HG03439 (cell line): ENCODE results near the gene KPNA1.
"Not testable (repeated sequence)": the region's sequence is repeated elsewhere in the genome, so short reads cannot be mapped to it uniquely, and the experiment has no call there.

ENCODE experiments used
- ATAC-seq: cut with Tn5 transposase; IDR thresholded peaks from one replicate; pipeline ENCODE4 v1.9.1; 2021; ENCODE audit warnings: mild to moderate bottlenecking, moderate library complexity; ENCODE audit not compliant: unreplicated experiment

KPNA1 gene

DNA sequence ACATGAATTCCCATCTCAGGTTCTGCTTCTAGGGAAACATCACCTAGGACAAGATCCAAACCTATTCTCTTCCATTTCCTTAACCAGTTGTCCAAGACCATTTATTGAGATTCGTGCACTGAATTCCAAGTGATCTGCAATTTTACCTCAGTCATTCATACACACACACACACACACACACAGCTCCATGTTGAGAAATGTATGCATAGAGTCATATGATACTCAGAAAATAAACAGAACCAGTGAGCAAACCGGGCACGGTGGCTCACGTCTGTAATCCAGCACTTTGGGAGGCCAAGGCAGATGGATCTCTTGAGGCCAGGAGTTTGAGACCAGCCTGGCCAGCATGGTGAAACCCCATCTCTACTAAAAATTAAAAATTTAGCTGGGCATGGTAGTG is 6.1 kb upstream of the KPNA1 start:
- no peak for ATAC-seq

DNA sequence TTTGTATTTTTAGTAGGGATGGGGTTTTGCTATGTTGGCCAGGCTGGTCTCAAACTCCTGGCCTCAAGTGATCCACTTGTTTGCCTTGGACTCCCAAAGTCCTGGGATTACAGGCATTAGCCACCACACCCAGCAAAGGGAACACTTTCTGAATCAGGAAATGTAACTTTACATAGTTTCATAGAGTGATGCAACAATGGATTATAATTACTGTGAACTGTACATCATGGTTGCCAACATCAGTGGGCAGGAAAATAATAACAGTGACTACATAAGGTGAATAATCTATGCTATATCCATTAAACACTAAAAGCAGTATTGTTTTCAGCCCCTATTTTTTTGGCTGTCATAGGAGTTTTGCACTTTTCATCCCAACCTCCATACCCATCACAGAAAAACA is 5.0 kb upstream of the KPNA1 start:
- ATAC-seq = no peak

DNA sequence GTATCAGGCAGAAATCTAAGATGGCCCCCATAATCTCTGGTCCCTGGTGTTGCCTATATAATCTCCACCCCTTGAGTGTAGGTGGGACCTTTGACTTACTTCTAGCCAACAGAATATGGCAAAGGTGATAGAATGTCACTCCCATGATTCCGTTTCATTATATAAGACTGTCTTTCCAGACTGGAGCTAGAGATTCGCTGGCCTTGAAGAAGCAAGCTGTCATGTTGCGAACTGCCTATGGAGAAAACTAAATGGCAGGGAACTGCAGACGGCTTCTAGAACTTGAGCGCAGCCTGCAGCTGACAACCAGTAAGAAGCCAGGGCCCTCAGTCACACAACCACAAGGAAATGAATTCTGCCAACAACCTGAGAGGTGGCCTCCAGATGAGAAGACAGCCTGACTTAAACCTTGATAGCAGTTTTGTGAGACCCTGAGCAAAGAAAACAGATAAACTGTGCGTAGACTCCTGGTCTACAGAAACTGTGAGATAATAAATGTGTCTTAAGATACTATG is 2.2 kb upstream of the KPNA1 start:
- no peak for ATAC-seq

DNA sequence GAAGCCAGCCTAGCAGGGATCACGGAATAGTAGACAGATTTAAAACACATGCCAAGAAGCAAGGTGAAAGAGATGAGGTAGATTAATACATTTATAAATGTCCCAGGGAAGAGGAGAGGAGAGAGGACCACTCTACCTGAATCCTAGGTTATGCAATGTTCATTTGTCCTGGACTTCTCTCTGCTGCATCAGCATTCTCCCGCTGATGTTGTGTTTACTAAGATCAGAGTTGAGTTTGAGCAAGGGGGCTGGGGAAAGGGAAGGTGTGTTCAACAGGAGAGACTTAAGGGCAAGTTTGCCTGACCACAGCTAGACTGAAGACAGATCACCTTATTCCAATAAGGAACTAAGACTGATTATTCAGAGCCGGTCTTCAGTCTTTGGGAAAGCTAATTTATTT is 1.1 kb upstream of the KPNA1 start:
- no peak for ATAC-seq

DNA sequence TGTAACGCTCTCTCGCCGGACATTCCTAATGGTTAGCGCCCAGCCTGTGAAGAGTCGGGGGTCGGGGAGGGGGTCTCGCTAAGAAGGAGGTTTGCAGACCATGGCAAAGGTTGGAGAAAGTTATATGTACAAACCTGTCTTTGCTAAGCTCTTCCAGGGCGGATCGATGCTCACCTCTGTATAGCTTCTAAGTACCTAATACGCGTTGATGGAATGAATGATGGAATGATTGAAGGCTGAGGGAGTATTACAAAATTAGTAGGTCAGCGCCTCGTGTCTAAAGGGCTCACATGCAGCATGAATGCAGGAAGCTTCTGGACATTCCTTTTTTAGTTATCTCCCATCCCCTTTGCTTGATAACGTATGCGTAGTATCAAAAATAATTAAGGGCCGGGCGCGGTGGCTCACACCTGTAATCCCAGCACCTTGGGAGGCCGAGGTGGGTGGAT is 305 bp upstream of the KPNA1 start:
- ATAC-seq = no peak

DNA sequence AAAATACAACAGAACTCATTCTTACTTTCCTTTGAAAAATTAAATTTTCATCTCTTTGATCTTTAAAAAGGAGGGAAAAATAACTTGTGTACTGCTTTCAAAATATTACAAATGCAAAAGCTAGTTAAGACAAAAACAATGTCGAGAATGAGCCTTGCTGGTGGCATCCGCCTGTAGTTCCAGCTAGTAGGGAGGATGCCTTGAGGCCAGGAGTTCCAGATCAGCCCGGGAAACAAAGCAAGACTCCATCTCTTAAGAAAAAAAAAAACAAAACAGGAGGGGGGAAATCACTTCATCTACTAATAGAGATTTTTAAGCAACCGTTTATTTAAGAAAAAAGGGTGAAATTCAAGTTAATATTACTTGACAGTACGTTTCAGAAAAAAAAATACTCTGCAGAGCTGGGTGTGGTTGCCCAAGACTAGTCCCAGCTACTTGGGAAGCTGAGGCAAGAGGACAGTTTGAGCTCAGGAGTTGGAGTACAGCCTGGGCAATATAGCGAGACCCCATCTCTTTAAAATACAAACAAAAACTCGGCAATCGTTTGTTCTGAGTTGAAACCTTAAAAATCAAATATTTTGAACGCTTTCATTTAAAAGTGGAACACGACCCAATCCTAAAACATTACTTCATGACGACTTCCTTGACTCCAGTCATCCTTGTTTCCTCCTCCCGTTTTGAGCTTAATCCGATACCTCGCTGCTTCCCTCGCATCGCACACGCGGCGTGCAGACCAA is 1.2 kb downstream of the KPNA1 start:
- ATAC-seq = no peak

DNA sequence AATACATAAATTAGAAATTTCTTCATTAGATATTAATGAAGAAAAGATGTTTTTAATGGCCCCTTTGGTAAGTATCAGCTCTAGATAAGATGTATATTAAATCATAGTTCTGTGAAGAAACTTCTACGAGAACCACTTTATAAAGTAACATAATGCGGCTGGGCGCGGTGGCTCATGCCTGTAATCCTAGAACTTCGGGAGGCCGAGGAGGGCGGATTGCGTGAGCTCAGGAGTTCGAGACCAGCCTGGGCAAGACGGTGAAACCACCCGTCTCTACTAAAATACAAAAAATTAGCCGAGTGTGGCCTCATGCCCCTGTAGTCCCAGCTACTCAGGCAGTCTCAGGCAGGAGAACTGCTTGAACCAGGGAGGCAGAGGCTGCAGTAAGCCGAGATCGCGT is 2.5 kb downstream of the KPNA1 start:
- ATAC-seq = no peak

DNA sequence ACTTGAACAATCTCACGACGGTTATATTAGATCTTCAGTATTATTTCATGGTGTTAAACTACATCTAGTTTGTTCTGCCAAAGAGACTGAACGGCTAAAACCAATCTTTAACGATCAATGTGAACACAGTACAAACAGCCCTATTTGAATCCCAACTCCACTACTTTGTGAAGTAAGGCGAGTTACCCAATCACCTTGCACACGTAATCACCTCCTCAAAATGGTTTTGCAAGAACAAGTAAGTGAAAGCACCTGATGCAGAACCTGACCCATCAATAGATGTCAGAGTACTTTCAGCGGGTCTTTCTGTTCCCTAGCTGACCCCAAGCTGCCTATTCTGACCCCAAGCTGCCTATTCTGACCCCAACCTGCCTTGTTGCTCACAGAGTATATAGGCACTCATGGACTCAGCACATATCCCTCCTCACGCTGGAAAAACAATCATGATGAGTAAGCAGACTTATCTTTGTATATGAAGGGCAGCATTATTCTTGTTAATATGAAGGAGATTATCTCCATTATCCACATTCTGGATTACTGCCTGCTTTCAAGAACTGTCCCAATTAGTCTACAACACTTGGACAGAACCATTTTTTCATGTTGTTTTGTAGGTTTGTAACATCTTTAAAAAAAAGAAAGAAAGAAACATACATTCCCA is 3.7 kb downstream of the KPNA1 start:
- ATAC-seq = no peak

DNA sequence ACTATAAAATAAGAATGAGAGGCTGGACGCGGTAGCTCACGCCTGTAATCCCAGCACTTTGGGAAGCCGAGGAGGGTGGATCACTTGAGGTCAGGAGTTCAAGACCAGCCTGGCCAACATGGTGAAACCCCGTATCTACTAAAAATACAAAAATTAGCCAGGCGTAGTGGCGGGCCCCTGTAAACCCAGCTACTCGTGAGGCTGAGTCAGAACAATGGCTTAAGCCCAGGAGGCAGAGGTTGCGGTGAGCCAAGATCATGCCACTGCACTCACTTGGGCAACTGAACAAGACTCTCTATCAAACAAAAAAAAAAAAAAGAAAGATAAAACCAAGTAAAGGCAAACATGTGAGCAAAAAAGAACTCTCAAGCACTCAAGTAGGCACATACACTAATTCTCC is 5.8 kb downstream of the KPNA1 start:
- ATAC-seq = peak; percentile 57

DNA sequence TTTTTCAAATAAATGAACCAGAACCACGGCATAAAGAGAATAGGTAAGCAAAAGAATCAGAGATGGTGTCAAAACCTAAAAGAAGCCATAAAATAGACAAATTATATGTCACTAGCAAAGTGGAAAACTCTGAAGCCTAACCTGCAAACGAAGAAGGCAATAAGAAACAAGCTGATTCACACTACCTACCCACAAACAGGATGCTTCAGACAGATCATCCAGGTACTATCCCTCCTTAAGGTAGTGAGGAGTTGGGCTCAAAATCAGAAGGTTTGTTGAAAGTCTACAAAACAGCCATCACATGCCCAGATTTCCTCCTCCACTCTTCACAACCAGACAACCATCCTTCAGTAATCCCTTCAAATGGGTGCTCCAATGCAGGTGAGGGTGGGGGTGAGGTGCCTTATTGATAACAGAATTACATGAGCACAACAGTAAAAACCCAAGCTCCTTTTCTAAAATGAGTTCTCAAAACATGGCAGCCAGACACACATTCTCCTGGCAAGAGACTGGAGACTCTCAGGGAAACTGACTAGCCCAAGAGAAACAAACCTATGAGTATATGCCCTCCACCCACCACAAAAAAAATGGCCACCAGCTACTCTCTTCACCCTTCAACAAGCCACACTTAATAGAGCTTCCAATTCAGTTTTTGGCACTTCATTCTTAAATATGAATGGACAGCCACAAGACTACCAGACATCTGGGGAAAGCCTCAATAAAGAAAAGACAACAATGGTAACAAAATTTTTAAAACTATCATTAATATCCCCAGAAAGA is 6.4 kb downstream of the KPNA1 start:
- ATAC-seq = no peak

DNA sequence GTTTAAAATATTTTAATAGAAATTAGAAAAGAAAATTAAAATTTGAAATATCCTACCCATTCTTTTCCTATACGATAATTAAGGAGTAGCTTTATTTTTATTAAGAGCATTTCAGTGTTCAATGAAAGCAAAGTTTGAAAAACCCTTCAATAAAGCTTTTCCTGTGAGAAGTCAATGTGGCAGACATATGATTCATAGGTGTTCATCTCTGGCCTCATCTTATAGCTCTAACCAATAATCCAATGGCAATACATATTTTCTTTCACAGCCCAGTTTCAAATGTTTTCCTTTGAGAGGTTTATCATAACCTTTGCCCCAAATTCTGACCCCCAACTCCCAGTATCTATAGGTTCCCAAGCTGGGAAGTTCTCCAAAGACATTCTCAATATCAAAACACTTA is 8.3 kb downstream of the KPNA1 start:
- ATAC-seq = no peak

DNA sequence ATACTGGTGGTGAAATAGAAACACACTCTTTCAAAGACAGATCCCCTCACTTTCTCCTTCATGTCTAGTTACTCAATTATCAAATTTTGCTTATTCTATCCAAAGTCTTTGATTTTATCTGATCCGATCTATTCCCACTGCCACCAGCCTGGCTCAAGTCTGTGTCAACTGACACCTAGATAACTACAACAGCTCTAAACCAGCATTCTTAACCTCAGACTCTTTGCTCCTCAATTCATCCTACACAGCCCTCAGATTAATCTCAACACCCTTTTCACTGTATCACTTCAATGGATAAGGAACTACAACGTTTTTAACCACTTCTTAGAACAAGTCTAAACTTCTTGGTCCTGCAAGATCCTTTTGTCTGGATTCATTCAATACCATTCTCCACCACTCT is 9.1 kb downstream of the KPNA1 start:
- ATAC-seq = no peak

DNA sequence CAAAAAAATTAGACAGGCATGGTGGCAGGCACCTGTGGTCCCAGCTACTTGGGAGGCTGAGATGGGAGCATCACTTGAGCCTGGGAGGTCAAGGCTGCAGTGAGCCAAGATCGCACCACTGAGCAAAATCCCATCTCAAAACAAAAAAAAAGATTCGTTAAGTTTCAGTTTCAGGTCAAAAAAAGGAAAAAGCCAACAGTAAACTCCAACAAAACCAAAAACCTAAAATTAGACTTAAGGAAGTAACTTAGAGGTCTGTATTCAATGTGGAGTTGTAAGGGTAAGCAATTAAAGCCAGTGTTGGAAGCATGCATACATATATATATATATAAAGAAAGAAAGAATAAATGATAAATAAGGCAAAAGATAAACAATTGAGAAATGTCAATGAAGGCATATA is 11.8 kb downstream of the KPNA1 start:
- ATAC-seq = no peak

DNA sequence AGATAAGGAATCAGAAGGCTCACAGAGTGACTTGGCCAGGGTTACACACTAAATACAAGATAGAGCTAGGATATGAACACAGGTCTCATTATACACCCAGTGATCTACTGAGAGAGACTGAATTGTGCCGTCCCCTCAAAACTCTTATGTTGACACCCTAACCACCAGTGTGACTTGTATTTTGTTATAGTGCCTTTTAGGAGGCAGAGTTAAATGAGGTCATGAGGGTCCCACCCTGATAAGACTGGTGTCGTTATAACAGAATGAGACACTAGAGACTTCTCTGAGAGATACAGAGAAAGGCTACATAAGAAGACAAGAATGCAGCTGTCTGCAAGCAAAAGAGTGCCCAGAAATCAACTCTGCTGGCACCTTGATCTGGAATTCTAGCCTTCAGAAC is 12.6 kb downstream of the KPNA1 start:
- no peak for ATAC-seq

DNA sequence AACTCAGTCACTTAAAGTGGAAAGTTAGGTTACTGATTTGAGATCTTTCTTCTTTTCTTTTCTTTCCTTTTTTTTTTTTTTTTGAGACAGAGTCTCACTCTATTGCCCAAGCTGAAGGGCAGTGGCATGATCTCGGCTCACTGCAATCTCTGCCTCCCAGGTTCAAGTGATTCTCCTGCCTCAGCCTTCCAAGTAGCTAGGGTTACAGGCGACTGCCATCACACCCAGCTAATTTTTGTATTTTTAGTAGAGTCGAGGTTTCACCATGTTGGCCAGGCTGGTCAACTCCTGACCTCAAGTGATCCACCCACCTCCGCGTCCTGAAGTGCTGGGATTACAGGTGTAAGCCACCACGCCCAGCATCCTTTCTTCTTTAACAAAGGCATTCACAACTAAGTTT is 13.8 kb downstream of the KPNA1 start:
- not testable (repeated sequence) for ATAC-seq

DNA sequence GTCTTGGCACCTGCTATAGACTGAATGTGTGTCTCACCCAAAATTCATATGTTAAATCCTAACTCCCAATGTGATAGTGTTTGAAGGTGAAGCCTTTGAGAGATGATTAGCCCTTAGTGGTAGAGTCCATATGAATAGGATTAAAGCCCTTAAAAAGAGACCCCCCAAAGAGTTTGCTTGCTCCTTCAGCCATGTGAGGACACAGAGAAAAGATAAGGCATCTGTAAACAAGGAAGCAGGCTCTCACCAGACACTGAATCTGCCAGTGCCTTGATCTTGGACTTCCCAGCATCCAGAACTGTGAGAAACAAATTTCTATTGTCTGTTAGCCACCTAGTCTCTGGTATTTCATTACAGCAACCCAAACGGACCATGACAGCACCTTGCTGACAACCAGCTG is 16.6 kb downstream of the KPNA1 start:
- no peak for ATAC-seq

DNA sequence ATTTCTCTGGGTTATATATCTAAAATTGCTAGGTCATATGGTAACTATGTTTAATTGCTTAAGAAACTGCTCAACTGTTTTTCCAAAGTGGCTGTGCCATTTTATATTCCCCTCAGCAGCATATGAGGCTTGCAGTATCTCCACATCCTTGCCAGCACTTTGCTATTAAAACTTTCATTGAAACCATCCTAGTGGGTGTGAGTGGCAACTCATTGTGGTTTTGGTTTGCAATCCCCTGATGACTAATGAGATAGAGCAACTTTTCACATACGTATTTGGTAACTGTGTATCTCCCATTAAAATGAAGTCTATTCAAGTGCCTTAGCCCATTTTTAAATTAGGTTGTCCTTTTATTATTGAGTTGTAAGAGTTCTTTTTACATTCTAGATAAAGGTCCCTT is 17.3 kb downstream of the KPNA1 start:
- ATAC-seq = peak; percentile 86

DNA sequence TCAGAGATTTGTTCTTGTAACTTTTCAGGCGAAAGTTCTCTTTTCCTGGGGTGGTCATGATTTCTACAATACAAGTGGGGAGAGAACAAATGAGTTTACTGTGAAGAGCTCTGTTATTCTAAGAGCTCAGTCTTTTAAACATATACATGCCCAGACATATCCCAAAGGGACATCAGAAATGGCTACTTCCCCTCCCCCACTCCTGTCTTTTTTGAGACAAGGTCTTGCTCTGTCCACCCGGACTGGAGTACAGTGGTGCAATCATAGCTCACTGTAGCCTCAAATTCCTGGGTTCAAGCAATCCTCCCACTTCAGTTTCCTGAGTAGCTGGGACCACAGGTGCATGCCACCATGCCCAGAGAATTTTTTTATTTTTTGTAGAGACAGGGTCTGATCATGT is 18.2 kb downstream of the KPNA1 start:
- ATAC-seq = no peak

DNA sequence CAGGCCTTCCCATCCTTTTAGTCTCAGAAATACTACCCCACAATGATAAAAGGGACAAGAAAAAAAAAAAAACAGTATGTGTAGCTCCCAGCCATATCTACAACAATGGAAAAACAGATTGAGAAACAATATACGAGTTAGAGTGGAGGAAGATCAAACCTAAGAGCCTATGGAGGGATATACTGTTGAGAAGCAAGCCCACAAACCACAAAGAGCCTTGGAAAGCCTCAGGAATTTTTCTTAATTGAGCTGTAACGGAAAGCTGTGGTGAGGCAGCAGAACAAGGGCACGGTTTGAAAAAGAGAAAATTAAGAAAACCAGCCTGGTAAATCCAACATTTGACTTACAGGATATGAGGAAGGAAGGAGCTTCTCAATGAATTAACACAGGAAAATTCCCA is 21.4 kb downstream of the KPNA1 start:
- ATAC-seq = no peak

DNA sequence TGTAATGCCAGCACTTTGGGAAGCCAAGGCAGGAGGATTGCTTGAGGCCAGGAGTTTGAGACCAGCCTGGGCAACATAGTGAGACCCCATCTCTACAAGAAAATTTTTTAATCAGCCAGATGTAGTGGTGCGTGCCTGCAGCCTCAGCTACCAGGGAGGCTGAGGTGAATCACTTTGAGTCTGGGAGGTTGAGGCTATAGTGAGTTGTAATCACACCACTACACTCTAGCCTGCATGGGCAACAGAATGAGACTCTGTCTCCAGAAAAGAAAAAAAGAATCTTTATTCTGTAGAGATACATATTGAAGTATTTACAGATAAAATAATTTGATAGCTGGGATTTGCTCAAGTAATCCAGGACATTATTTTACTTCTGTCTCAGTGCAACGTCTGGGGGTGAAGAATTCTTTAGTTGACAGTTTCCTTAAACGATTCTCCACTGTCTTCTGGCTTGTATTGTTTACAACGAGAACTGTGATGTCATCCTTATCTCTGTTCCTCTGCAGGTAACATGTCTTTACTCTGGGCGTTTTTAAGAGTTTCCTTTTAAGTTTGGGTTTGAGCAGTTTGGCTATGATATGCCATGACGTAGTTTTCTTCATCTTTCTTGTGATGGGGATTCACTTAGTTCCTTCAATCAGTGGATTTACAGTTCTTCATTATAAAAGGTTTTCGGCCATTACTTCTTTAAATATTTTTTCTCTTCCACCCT is 26.3 kb downstream of the KPNA1 start:
- ATAC-seq = no peak

DNA sequence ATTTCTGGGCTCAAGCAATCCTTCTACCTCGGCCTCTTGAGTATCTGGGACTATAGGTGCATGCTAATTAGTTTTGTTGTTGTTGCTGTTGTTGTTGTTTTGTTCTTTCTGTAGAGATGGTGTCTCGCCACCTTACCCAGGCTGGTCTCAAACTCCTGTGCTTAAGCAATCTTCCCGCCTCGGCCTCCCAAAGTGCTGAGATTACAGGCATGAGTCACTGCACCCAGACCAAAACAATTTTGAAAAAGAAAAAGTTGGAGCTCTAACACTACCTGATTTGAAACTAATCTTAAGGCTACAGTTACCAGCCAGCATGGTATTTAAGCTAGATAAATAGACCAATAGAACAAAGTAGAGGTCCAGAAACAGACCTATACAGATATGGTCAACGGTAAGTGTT is 29.8 kb downstream of the KPNA1 start:
- ATAC-seq = no peak
